Endometrial microvascular endothelial cells (primary cell): Measurements from ENCODE around the gene VKORC1. TPM values are rescaled to one million over a fixed set of nuclear protein-coding genes. Genes with fewer than 3 reads are reported as not detected.

Source experiments
- in situ Hi-C: cut with HindIII; loops from 2 replicates; pipeline ENCODE4 v1.10.0; 2017; ENCODE audit warnings: low sequenced_read_pairs, low pct_unique_long_range_greater_than_20kb; ENCODE audit errors: inconsistent ontology term
- total RNA-seq: library from RNA; depleted of rRNA; stranded (reverse); fragments of >200 nt; gene quantifications from one replicate; pipeline ENCODE4 v1.2.3, GENCODE V29; 2015; ENCODE audit errors: inconsistent ontology term

VKORC1 gene
- total RNA-seq, 1 donor from 2014 or later: 179 TPM

GRCh38 chr16:31042866-31043265 lies 51.7 kb downstream of the VKORC1 start:
- in situ Hi-C loops: no loop called here

Other genes starting within 250 kb of the VKORC1 start
- gene BCL7C, start 200.7 kb downstream of the VKORC1 start, total RNA-seq: 25.8 TPM
- 1.3 TPM for gene CTF1, start 198.2 kb downstream of the VKORC1 start, total RNA-seq
- 23.1 TPM for gene FBXL19, start 171.2 kb downstream of the VKORC1 start, total RNA-seq
- gene ORAI3, start 145.7 kb downstream of the VKORC1 start, total RNA-seq: 13.4 TPM
- 5.0 TPM for gene SETD1A, start 137.0 kb downstream of the VKORC1 start, total RNA-seq
- gene HSD3B7, start 109.6 kb downstream of the VKORC1 start, total RNA-seq: 6.0 TPM
- gene STX1B, start 84.2 kb downstream of the VKORC1 start, total RNA-seq: not detected
- gene STX4, start 61.2 kb downstream of the VKORC1 start, total RNA-seq: 35.9 TPM
- gene ZNF668, start 20.6 kb downstream of the VKORC1 start, total RNA-seq: 16.5 TPM
- gene ZNF646, start 20.4 kb downstream of the VKORC1 start, total RNA-seq: 7.2 TPM
- 0.19 TPM for gene PRSS53, start 5.9 kb downstream of the VKORC1 start, total RNA-seq
- 88.6 TPM for gene BCKDK, start 13.6 kb upstream of the VKORC1 start, total RNA-seq
- gene KAT8, start 22.9 kb upstream of the VKORC1 start, total RNA-seq: 30.1 TPM
- not detected for gene PRSS8, start 40.9 kb upstream of the VKORC1 start, total RNA-seq
- gene PRSS36, start 55.3 kb upstream of the VKORC1 start, total RNA-seq: not detected
- 79.0 TPM for gene FUS, start 85.3 kb upstream of the VKORC1 start, total RNA-seq
- gene PYCARD, start 108.0 kb upstream of the VKORC1 start, total RNA-seq: 21.2 TPM
- gene TRIM72, start 119.3 kb upstream of the VKORC1 start, total RNA-seq: not detected
- not detected for gene PYDC1, start 122.3 kb upstream of the VKORC1 start, total RNA-seq
- not detected for gene ITGAM, start 165.2 kb upstream of the VKORC1 start, total RNA-seq